H1 (cell line): ENCODE measurements around the gene SPIRE2. TPM values are rescaled to one million over a fixed set of nuclear protein-coding genes. Genes with fewer than 3 reads are reported as not detected.

Experiments
- BRCA1 ChIP-seq: IDR thresholded peaks from 2 replicates; pipeline ENCODE4 v1.6.1; 2012; ENCODE audit warnings: low read depth, low read length, improper control_type of control experiment
- CHD7 ChIP-seq: fragments of 300-600 bp; sonication (generic); IDR thresholded peaks from 2 replicates; pipeline ENCODE4 v1.7.1; 2012; ENCODE audit warnings: low read length, moderate library complexity, mild to moderate bottlenecking, inconsistent platforms; ENCODE audit not compliant: insufficient replicate concordance
- CTBP2 ChIP-seq: IDR thresholded peaks from 2 replicates; pipeline ENCODE4 v1.7.0; 2011; ENCODE audit warnings: borderline replicate concordance, mild to moderate bottlenecking, moderate library complexity, mixed read lengths, low read length; ENCODE audit not compliant: insufficient read depth, insufficient read length
- EGR1 ChIP-seq: IDR thresholded peaks from 2 replicates; pipeline ENCODE4 v1.6.1; 2011; ENCODE audit warnings: low read depth, low read length, borderline replicate concordance
- RBBP5 ChIP-seq: IDR thresholded peaks from 2 replicates; pipeline ENCODE4 v1.7.1; 2012; ENCODE audit warnings: low read depth, mild to moderate bottlenecking, inconsistent platforms, low read length, moderate library complexity, borderline replicate concordance
- RXRA ChIP-seq: IDR thresholded peaks from 2 replicates; pipeline ENCODE4 v1.6.1; 2011; ENCODE audit warnings: low read depth, mild to moderate bottlenecking, low read length, moderate library complexity; ENCODE audit not compliant: insufficient read depth
- polyA plus RNA-seq, 7 experiments: library from polyadenylated mRNA; depleted of rRNA in 3 of 7; stranded (reverse) in 5 of 7; unstranded in 2 of 7; fragments of >200 nt in 5 of 7; fragments of 200-250 nt in 2 of 7; gene quantifications; 1 replicate in 5 of 7; 2 replicates in 1 of 7; 4 replicates in 1 of 7; pipeline versions ENCODE4 v1.2.1 to v1.2.3, GENCODE V29; 2011 to 2013; ENCODE audit warnings: missing spikeins in 2 of 7, mixed read lengths in 2 of 7
- total RNA-seq: library from RNA; stranded (reverse); fragmentation: NEBNext Ultra II Directional; extraction: Animal tissue kit (Norgen Biotek cat#: 25700); gene quantifications from 2 replicates; pipeline ENCODE4 v1.2.1, GENCODE V29; 2021

The SPIRE2 gene
- total and polyA plus RNA-seq, 2 of the 8 experiments (the other 6 are each of a cell fraction or from before 2014, with no cell fraction given) = 7.4 to 15.4 TPM

- TF ChIP-seq CHD7 (no peak), EGR1 (peak; percentile 49; the same call in 1 of the 2 replicates), RBBP5 (no peak), BRCA1 (no peak), CTBP2 (no peak), RXRA (no peak)
Observed at GRCh38 chr16:89841275-89841674, 13.0 kb downstream of the SPIRE2 start (continued).
